NOMO-1 treated with DMSO at 0.1 percent for 48 hours (cell line): Measurements from ENCODE around the gene KCNJ6.
"Not testable (repeated sequence)": the region's sequence is repeated elsewhere in the genome, so short reads cannot be mapped to it uniquely, and the experiment has no call there.

Experiments used
- DNase-seq: peaks from one replicate; lab custom pipeline; 2025; ENCODE audit not compliant: unreplicated experiment; lab: John Stamatoyannopoulos, UW

Gene KCNJ6

GRCh38 chr21:37916310-37917051 is at the start of gene KCNJ6:
KCNJ6 (minus strand) TSS chr21:37916457; CDS start chr21:37840682, 75,775 bp downstream.
- no peak for DNase-seq

- DNase-seq: no peak
Measured at GRCh38 chr21:37965088-37965805, 49.0 kb upstream of the KCNJ6 start.

GRCh38 chr21:37958537-37958936 is 42.3 kb upstream of the KCNJ6 start:
- DNase-seq: no peak

GRCh38 chr21:37956772-37957171 is 40.5 kb upstream of the KCNJ6 start:
- no peak for DNase-seq

GRCh38 chr21:37945036-37945435 is 28.8 kb upstream of the KCNJ6 start:
- no peak for DNase-seq

GRCh38 chr21:37944496-37944895 is 28.2 kb upstream of the KCNJ6 start:
- DNase-seq: no peak

GRCh38 chr21:37940691-37941090 is 24.4 kb upstream of the KCNJ6 start:
- no peak for DNase-seq

DNA sequence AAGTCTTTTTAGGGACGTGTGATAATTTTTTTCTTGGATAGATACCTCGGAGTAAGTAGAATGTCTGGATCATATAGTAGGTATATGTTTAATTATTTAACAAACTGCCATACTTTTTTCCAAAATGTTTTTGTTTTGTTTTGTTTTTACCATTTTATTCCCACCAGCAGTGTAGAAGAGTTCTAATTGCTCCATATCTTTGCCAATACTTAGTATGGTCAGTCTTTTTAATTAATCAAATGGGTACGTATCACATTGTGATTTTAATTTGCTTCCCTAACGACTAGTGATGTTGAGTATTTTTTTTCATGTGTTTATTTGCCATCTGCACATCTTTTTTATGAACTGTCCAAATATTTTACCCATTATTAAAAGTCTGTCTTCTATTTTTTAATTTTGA is 23.6 kb upstream of the KCNJ6 start:
- no peak for DNase-seq

DNA sequence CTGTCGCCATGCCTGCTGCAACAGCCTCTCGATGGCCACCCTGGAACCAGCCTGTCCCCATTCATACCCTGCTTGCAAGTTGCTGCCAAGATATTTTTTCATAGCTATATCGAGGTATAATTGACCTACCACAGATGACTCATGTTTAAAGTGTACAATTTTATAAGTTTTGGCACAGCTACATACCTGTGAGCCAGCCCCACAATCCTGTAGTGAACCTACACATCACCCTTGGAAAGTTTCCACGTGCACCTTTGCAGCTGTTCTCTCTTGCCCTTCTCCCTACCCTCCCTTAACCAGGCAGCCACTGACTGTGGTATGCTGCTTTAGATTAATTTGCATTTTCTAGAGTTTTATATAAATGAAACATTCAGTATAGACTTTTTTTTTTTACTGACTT is 23.0 kb upstream of the KCNJ6 start:
- DNase-seq: no peak

DNA sequence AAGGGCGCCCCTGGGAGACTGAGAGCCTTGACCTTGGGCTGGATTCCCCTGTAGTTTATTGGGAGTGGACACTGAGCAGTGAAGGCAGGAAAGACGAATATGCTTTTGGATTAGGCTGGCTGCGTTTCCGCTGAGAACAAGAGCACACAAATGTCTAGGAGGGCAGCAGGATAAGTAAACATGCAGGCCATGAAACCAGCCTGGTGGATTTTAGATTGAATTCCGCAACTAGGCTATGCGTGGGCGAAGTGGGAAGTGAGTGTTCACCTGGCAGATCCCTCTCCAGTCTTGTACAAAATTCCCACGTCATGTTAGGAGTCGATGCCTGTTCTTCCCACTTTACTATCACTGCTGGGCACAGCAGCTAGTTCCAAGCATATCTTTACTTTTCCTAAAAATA is 21.4 kb upstream of the KCNJ6 start:
- DNase-seq: no peak

DNA sequence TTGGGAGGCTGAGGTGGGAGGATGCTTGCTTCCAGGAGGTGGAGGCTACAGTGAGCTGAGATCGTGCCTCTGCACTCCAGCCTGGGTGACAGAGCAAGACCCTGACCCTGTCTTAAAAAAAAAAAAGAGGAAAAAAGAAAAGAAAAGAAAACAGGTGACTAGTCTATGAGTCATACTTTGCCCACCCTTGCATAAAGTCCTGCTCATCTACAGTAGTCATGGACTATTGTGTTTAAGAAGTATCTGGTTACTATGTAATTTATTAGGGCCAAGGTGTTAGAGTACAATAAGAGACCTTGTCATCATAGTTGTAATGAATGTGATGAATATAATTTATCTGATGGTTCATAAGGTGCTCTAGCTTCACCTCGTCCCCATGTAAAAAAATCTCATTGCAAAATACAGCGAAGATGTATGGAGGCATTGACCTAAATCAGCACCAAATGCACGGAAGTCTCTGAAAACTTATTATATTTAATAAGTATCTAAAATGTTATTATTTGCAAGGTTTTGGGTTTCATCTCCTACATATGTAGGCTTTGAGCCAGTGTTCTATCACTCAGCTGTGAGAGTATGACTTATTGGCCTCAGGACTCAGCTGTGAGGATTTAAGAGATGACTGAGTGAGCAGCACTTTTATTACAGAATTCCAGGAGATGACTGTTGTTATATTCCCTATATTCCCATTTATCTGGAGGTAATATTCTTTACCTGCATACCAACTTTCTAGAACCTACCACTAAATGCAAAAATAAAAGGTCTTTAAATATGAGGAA is 19.9 kb upstream of the KCNJ6 start:
- DNase-seq: no peak

DNA sequence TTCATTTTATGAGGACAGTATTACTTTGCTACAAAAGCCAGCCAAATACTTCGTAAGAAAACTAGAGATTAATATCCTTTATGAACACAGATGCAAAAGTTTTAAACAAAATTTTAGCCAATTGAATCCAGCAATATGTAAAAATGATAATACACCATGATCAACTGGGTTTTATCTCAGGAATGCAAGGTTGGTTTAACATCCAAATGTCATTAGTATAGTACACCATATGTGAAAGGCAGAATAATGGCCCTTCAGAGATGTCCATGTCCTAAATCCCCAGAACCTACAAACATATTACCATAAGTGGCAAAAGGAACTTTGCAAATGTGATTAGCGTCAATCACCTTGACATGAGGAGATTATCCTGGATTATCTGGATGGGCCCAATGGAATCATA is 16.7 kb upstream of the KCNJ6 start:
- no peak for DNase-seq

DNA sequence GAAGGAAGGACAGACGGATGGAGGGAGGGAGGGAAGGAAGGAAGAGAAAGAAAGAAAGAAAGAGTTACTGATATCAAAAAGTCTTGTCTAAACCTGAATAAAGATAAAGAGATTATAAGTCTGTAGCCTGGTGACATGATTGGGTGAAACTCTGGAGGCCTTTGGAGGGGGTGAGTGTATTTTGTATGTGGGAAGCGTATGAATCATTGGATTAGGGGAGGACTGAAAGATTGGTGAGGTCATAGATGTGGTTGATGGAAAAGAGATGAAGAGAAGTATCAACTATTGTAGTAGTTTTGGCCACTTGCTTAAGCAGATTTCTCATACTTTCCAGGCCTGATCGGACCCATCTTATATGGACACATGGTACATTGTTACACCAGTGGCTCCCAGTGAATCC is 11.5 kb upstream of the KCNJ6 start:
- DNase-seq: no peak

DNA sequence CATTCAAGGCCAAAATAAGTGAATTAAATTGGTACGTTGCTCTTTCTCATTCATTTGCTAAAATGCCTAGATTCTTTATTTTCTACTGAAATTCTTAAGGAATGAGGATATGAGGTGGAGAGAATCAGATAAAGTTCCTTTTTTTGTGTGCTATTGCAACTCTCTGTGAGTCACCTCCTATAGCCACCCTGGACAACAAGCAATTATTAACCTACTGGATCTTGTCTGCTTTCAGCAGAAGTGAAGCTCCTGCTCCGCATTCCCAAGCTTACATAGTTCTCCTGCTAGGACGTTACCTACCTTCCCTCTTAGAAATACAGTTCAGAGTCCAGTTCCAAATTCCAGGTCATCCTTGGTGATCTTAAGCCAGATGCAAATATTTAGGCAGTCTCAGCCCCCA is 4.8 kb upstream of the KCNJ6 start:
- no peak for DNase-seq

- not testable (repeated sequence) for DNase-seq
Measured at GRCh38 chr21:37920302-37920701, 4.0 kb upstream of the KCNJ6 start.

- DNase-seq: no peak
Measured at GRCh38 chr21:37917612-37918011, 1.4 kb upstream of the KCNJ6 start.

GRCh38 chr21:37915941-37916309 is 332 bp downstream of the KCNJ6 start:
- no peak for DNase-seq

DNA sequence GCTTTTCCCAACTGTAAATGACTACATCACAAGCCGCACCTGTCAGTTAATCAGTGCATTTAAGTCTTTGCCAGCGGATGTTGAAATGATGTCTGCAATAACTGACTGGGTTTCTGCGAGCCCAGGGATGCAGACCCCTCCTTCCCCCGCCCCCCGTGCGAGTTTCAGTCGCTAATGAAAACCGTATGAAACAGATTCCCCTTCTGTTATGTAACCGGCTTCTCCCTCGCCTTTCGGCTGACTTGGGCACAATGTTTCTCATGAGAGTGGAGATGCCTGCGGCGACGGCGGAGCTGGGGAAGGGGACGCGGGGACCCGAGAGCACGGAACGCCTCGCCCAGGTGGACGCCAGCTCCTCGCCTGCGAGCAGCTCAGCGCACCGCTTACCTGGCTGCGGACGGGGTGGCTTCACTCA is 753 bp downstream of the KCNJ6 start:
- no peak for DNase-seq

DNA sequence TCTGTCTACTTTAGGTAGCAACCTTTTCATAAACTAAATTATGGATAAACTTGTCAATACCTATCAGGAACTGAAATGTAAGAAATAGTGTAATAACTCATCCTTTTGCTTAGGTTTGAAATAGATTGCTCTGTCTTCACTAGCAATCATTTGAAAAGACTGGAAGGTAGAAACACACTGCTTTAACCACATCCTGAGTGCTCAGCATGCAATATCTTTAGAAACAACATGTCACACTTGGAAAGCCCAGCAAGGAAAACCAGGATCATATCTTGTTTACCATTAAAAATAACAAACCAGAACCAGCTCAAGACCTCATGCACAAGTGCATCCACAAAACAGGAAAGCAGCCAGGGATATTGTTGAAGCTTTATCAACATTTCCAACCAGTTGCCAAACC is 3.6 kb downstream of the KCNJ6 start:
- no peak for DNase-seq

DNA sequence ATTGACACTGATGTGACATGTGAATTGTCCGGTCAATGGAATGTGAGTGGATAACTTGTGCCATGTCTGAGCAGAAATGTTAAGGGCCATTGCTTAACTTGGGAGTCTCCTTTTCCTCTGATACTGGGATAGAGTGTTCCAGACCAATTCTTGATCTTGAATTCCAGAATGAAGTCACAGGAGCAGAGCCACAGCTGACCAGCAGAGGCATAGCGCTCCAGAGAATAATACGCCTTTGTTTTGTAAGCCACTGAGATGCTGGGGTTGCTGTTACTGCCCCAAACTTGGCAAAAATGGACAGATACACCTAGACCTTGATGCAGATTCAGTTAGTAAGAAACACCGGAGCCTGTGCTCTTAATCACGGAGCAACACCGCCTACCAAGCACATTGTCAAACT is 6.3 kb downstream of the KCNJ6 start:
- DNase-seq: no peak

GRCh38 chr21:37908691-37909090 is 7.6 kb downstream of the KCNJ6 start:
- no peak for DNase-seq

DNA sequence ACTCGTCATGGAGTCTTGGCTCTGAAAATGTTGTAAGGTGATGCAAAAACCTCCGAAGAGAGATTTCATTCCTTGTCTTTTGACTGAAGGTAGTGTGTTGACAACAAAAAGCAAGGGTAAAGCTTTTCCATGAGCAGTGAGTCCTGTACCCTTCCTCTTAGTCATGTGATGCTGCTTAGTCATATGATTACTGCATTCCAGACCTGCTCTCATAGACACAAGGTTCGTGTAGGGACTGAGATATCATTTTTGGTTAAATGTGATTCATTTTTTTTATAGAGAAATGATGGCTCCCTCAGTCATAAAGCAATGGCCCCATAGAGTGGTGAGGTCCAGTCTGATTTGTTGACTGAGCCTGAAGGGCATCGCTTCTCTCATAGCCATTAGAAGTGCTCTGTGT is 9.2 kb downstream of the KCNJ6 start:
- DNase-seq: no peak
